Calu3 (cell line): Measurements from ENCODE around the gene ORC4. TPM values are rescaled to one million over a fixed set of nuclear protein-coding genes. Genes with fewer than 3 reads are reported as not detected.
"Not testable (repeated sequence)": the region's sequence is repeated elsewhere in the genome, so short reads cannot be mapped to it uniquely, and the experiment has no call there.

Source experiments
- BruUV-seq: library from RNA; stranded (reverse); fragments of 400-500 nt; replicated peaks from 2 replicates; lab custom pipeline; 2021; lab: Mats Ljungman, UMichigan
- CTCF ChIA-PET: fragments of 300-600 bp; sonication (Branson Sonifier 250); formaldehyde crosslinking; loops from one replicate; lab custom pipeline; 2022; ENCODE audit warnings: antibody characterized with exemption; lab: Charles Lee
- DNase-seq: peaks from one replicate; pipeline ENCODE4 v3.0.0; 2022
- H3K27ac Mint-ChIP-seq: one replicate; pipeline ENCODE4 v1.8.0; 2022; ENCODE audit warnings: mixed read lengths; ENCODE audit not compliant: unreplicated experiment
- H3K27me3 Mint-ChIP-seq: one replicate; pipeline ENCODE4 v1.8.0; 2022; ENCODE audit warnings: mixed read lengths; ENCODE audit not compliant: unreplicated experiment
- H3K36me3 Mint-ChIP-seq: one replicate; pipeline ENCODE4 v1.8.0; 2022; ENCODE audit warnings: mild to moderate bottlenecking, moderate library complexity, mixed read lengths; ENCODE audit not compliant: insufficient read depth, unreplicated experiment
- H3K4me1 Mint-ChIP-seq: one replicate; pipeline ENCODE4 v1.8.0; 2022; ENCODE audit warnings: mild to moderate bottlenecking, low read depth, mixed read lengths; ENCODE audit not compliant: unreplicated experiment
- H3K4me3 Mint-ChIP-seq: one replicate; pipeline ENCODE4 v1.8.0; 2022; ENCODE audit warnings: mild to moderate bottlenecking, low read depth, moderate library complexity, mixed read lengths; ENCODE audit not compliant: unreplicated experiment
- H3K9me3 Mint-ChIP-seq: one replicate; pipeline ENCODE4 v1.8.0; 2022; ENCODE audit warnings: low read depth, mixed read lengths; ENCODE audit not compliant: unreplicated experiment
- CTCF ChIP-seq: fragments of 200-600 bp; IDR thresholded peaks from one replicate; pipeline ENCODE4 v1.8.0; 2022; ENCODE audit warnings: antibody characterized with exemption; ENCODE audit not compliant: unreplicated experiment
- intact Hi-C: fragments of 100-400 bp; cut with micrococcal nuclease; formaldehyde crosslinking; loops from one replicate; pipeline ENCODE4 v1.10.0; 2022; ENCODE audit not compliant: unreplicated experiment
- total RNA-seq: library from RNA; stranded (reverse); gene quantifications from 2 replicates; pipeline ENCODE4 v1.2.3, GENCODE V29; 2022

Gene ORC4
- total RNA-seq, 1 experiment from 2014 or later, result 59.2 TPM

- CTCF ChIA-PET, result no interaction called here
Measured at GRCh38 chr2:148021886-148022285, 1.3 kb upstream of the ORC4 start.

GRCh38 chr2:148021059-148021861 lies 723 bp upstream of the ORC4 start, which contains the start of gene MBD5:
TSS of gene MBD5 (plus strand) at chr2:148021091.
- peaks cover 34% of the 10 kb centered on the region for H3K4me1 Mint-ChIP-seq
- BruUV-seq, result no TSS peak
- H3K27ac Mint-ChIP-seq, result peak within 1 kb of the TSS; percentile 90
- peaks cover 37% of the 10 kb centered on the region for H3K36me3 Mint-ChIP-seq
- no peak for TF ChIP-seq CTCF
- CTCF ChIA-PET, result interaction anchor here (0.6 to 1.4 kb wide), 19 partner anchors 8 to 906 kb away, joined by 3 to 24 read pairs (median 3); no protein-coding TSS in a partner anchor
- no peaks in the 10 kb centered on the region for H3K9me3 Mint-ChIP-seq
- peak; percentile 14 for DNase-seq
- intact Hi-C loops, result no loop called here
- H3K4me3 Mint-ChIP-seq, result peak within 1 kb of the TSS; percentile 98
- no peaks in the 10 kb centered on the region for H3K27me3 Mint-ChIP-seq

More at GRCh38 chr2:148021886-148022285, 1.3 kb upstream of the ORC4 start:
- Mint-ChIP-seq H3K27me3 (no peaks in the 10 kb centered on the region), H3K4me3 (peak overlapping the region; percentile 98), H3K27ac (peak overlapping the region; percentile 90), H3K4me1 (peaks cover 29% of the 10 kb centered on the region), H3K36me3 (peaks cover 37% of the 10 kb centered on the region), H3K9me3 (no peaks in the 10 kb centered on the region)
- TF ChIP-seq CTCF, result no peak
- no TSS peak for BruUV-seq
- intact Hi-C loops, result no loop called here
- no peak for DNase-seq

DNA sequence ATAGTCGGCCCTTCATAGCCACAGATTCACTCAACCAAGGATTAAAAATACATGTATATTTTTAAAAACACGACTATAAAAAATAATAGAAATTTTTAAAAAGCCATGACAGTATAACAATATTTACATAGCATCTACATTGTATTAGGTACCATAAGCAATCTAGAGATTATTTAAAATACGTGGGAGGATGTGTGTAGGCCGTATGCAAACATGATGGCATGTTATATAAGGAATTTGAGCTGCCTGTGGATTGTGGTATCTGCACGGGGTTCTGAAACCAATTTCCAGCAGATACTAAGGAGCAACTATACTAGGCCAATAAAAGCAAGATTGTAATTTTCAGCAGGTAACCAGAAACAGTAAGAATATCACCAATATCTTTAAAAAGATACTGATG lies 5.9 kb downstream of the ORC4 start:
- BruUV-seq, result no TSS peak
- Mint-ChIP-seq H3K4me1 (peaks cover 32% of the 10 kb centered on the region), H3K27ac (no peak overlapping the region), H3K4me3 (no peak overlapping the region), H3K9me3 (peaks cover 1% of the 10 kb centered on the region), H3K27me3 (no peaks in the 10 kb centered on the region), H3K36me3 (peaks cover 10% of the 10 kb centered on the region)
- no peak for DNase-seq
- TF ChIP-seq CTCF, result no peak
- intact Hi-C loops, result no loop called here
- CTCF ChIA-PET, result no interaction called here

- Mint-ChIP-seq H3K4me3 (no peak overlapping the region), H3K9me3 (peaks cover 3% of the 10 kb centered on the region), H3K36me3 (peaks cover 3% of the 10 kb centered on the region), H3K4me1 (peaks cover 39% of the 10 kb centered on the region), H3K27me3 (no peaks in the 10 kb centered on the region), H3K27ac (no peak overlapping the region)
- CTCF ChIA-PET, result no interaction called here
- intact Hi-C loops, result no loop called here
- TF ChIP-seq CTCF, result no peak
- DNase-seq, result no peak
- no TSS peak for BruUV-seq
Measured at GRCh38 chr2:148013876-148014275, 6.7 kb downstream of the ORC4 start.

GRCh38 chr2:148008411-148008810 lies 12.1 kb downstream of the ORC4 start:
- not testable (repeated sequence) for BruUV-seq
- Mint-ChIP-seq H3K27ac (peak overlapping the region; percentile 74), H3K4me3 (peak overlapping the region; percentile 54)

More at GRCh38 chr2:148008411-148008810, 12.1 kb downstream of the ORC4 start:
- H3K9me3 Mint-ChIP-seq, H3K27me3 Mint-ChIP-seq, intact Hi-C loops, H3K36me3 Mint-ChIP-seq: not testable (repeated sequence)
- peak; percentile 61 for DNase-seq
- CTCF ChIA-PET, result interaction anchor here (0.6 kb wide), 1 partner anchor 197 kb away, joined by 3 read pairs; no protein-coding TSS in a partner anchor
- H3K4me1 Mint-ChIP-seq, result peaks cover 41% of the 10 kb centered on the region
